Ovary (tissue), 3 donors: ENCODE results near the gene ALX4.

Experiments
- CTCF ChIP-seq, 3 donors: fragments of 450-650 bp in 2 of 3; fragments of 200-600 bp in 1 of 3; IDR thresholded peaks; one replicate each; pipeline versions ENCODE4 v1.5.1 to v1.8.0; 2016 to 2022; ENCODE audit warnings: antibody characterized with exemption in 3 of 3, mild to moderate bottlenecking in 1 of 3
- EP300 ChIP-seq: sonication (generic); formaldehyde crosslinking; IDR thresholded peaks from one replicate; pipeline ENCODE4 v1.6.1; 2017; ENCODE audit warnings: antibody characterized with exemption
- POLR2A ChIP-seq: fragments of 450-650 bp; IDR thresholded peaks from one replicate; pipeline ENCODE4 v1.6.1; 2017; ENCODE audit warnings: antibody characterized with exemption, mild to moderate bottlenecking, moderate library complexity
- donor health status: DM: no; HTN: no; CAD: no.

- no peak for TF ChIP-seq CTCF (IDR thresholded peaks at IDR 0.05)
- no peak for TF ChIP-seq POLR2A
- TF ChIP-seq EP300, result no peak
Measured at GRCh38 chr11:44298862-44299261, 11.1 kb downstream of the ALX4 start.
